SHP77 (cell line): Measurements from ENCODE around the gene TMCC3.

Experiments used
- DNase-seq, 2 experiments: peaks; one replicate each; lab custom pipeline; 2025; lab: John Stamatoyannopoulos, UW

TMCC3 gene

GRCh38 chr12:94673496-94673895, 23.1 kb upstream of the TMCC3 start:
- DNase-seq: no peak

- no peak for DNase-seq
These were observed 21.6 kb upstream of the TMCC3 start for GRCh38 chr12:94671917-94672316.

GRCh38 chr12:94670898-94671297, 20.5 kb upstream of the TMCC3 start:
- no peak for DNase-seq

GRCh38 chr12:94670075-94670474, 19.7 kb upstream of the TMCC3 start:
- DNase-seq: no peak

- no peak for DNase-seq
These were observed 16.7 kb upstream of the TMCC3 start for GRCh38 chr12:94667031-94667540.

- no peak for DNase-seq
These were observed 15.8 kb upstream of the TMCC3 start for GRCh38 chr12:94666158-94666557.

- no peak for DNase-seq
These were observed 13.3 kb upstream of the TMCC3 start for GRCh38 chr12:94663702-94664101.

GRCh38 chr12:94663071-94663470, 12.7 kb upstream of the TMCC3 start:
- DNase-seq: no peak

- DNase-seq: no peak
These were observed 10.1 kb upstream of the TMCC3 start for GRCh38 chr12:94660436-94660835.

- no peak for DNase-seq
These were observed 9.1 kb upstream of the TMCC3 start for GRCh38 chr12:94659346-94659930.

- no peak for DNase-seq
These were observed 8.6 kb upstream of the TMCC3 start for GRCh38 chr12:94658931-94659330.

- no peak for DNase-seq
These were observed 6.2 kb upstream of the TMCC3 start for GRCh38 chr12:94656556-94656955.

- DNase-seq: peak in 1 of 2 experiments; percentile 6
These were observed 811 bp downstream of the TMCC3 start for GRCh38 chr12:94649349-94650142.

- no peak for DNase-seq
These were observed 1.8 kb downstream of the TMCC3 start for GRCh38 chr12:94648578-94648977.

GRCh38 chr12:94644141-94644979, 6.0 kb downstream of the TMCC3 start:
- DNase-seq: no peak

GRCh38 chr12:94643606-94644005, 6.8 kb downstream of the TMCC3 start:
- no peak for DNase-seq

- no peak for DNase-seq
These were observed 9.1 kb downstream of the TMCC3 start for GRCh38 chr12:94641283-94641682.

GRCh38 chr12:94640134-94640928, 10.0 kb downstream of the TMCC3 start:
- DNase-seq: no peak

- no peak for DNase-seq
These were observed 11.8 kb downstream of the TMCC3 start for GRCh38 chr12:94638521-94638920.

GRCh38 chr12:94637390-94638113, 12.8 kb downstream of the TMCC3 start:
- no peak for DNase-seq

GRCh38 chr12:94636462-94637085, 13.8 kb downstream of the TMCC3 start:
- no peak for DNase-seq
